Uterus (tissue), 4 donors: Measurements from ENCODE around the gene FBXL5. TPM values are rescaled to one million over a fixed set of nuclear protein-coding genes. Genes with fewer than 3 reads are reported as not detected.

Experiments
- DNase-seq, 2 donors: peaks; one replicate each; pipeline ENCODE4 v3.0.0-alpha.2; 2019 to 2020
- H3K27ac ChIP-seq, 2 donors: fragments of 200-600 bp; sonication (generic); 1 replicate in 1 of 2; 2 replicates in 1 of 2; pipeline ENCODE4 v1.5.1; 2016 to 2018
- H3K27me3 ChIP-seq, 2 donors: fragments of 200-600 bp; sonication (generic); one replicate each; pipeline ENCODE4 v1.5.1; 2018 to 2019; ENCODE audit warnings: control low read depth in 1 of 2
- H3K36me3 ChIP-seq, 2 donors: fragments of 200-600 bp; sonication (generic); one replicate each; pipeline ENCODE4 v1.5.1; 2019; ENCODE audit warnings: control low read depth in 1 of 2
- H3K4me1 ChIP-seq, 2 donors: fragments of 200-600 bp; sonication (generic); one replicate each; pipeline ENCODE4 v1.5.1; 2018 to 2019; ENCODE audit warnings: control low read depth in 1 of 2
- H3K4me3 ChIP-seq, 2 donors: fragments of 200-600 bp; sonication (generic); 1 replicate in 1 of 2; 2 replicates in 1 of 2; pipeline ENCODE4 v1.5.1; 2018 to 2019; ENCODE audit warnings: mild to moderate bottlenecking in 1 of 2
- H3K9me3 ChIP-seq, 2 donors: fragments of 200-600 bp; sonication (generic); one replicate each; pipeline ENCODE4 v1.5.1; 2019; ENCODE audit warnings: control low read depth in 1 of 2
- POLR2A ChIP-seq, 2 donors: fragments of 450-650 bp; IDR thresholded peaks; one replicate each; pipeline ENCODE4 v1.6.1; 2016; ENCODE audit warnings: antibody characterized with exemption in 2 of 2, mild to moderate bottlenecking in 1 of 2, moderate library complexity in 1 of 2
- intact Hi-C: fragments of 100-400 bp; cut with DNase I; formaldehyde crosslinking; loops from one replicate; pipeline ENCODE4 v1.15.1; 2023; ENCODE audit warnings: low total_unique reads
- total RNA-seq, 4 donors: library from RNA; depleted of rRNA in 3 of 4; stranded (reverse); fragments of >200 nt in 3 of 4; gene quantifications; one replicate each; pipeline versions ENCODE4 v1.1.0 to v1.2.4, GENCODE V29; 2014 to 2023
- TF ChIP-seq, protein P1 (sequence below), 4 experiments: fragments of 200-600 bp in 2 of 4; fragments of 450-650 bp in 2 of 4; sonication (generic) in 2 of 4; IDR thresholded peaks; one replicate each; pipeline ENCODE4 v1.5.1; 2016 to 2019; ENCODE audit warnings: antibody characterized with exemption in 4 of 4, mild to moderate bottlenecking in 2 of 4, moderate library complexity in 1 of 4
- donor health status: DM: yes; HTN: yes; CAD: no.

Gene FBXL5
- total RNA-seq, 4 donors from 2014 or later = 69.7 to 261 (median 136) TPM

DNA sequence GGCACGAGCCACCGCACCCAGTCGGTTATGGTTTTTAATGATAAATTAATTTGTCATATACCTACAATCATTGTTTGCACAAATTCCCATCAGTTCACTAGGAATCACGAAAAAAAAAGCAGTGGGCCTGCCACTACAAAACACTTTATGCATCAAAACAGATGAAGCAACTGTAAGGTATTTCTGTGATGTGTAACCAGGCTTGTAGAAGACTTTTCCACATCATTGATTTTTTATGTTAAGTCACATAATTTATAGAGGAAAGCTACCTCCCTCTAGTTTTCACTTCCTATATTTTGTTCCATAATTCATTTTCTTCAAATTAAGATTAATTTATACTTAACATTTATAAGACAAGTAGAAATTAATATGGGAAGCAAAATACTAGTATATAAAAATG lies 19.8 kb upstream of the FBXL5 start:
- no peaks in the 10 kb centered on the region for H3K27me3 ChIP-seq
- no peaks in the 10 kb centered on the region for H3K9me3 ChIP-seq
- TF ChIP-seq POLR2A (IDR thresholded peaks at IDR 0.05) = no peak
- TF ChIP-seq, protein P1, sequence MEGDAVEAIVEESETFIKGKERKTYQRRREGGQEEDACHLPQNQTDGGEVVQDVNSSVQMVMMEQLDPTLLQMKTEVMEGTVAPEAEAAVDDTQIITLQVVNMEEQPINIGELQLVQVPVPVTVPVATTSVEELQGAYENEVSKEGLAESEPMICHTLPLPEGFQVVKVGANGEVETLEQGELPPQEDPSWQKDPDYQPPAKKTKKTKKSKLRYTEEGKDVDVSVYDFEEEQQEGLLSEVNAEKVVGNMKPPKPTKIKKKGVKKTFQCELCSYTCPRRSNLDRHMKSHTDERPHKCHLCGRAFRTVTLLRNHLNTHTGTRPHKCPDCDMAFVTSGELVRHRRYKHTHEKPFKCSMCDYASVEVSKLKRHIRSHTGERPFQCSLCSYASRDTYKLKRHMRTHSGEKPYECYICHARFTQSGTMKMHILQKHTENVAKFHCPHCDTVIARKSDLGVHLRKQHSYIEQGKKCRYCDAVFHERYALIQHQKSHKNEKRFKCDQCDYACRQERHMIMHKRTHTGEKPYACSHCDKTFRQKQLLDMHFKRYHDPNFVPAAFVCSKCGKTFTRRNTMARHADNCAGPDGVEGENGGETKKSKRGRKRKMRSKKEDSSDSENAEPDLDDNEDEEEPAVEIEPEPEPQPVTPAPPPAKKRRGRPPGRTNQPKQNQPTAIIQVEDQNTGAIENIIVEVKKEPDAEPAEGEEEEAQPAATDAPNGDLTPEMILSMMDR (IDR thresholded peaks at IDR 0.05) = no peak
- no peak for DNase-seq
- intact Hi-C loops = no loop called here
- no peaks in the 10 kb centered on the region for H3K4me1 ChIP-seq
- H3K36me3 ChIP-seq = no peaks in the 10 kb centered on the region
- no peak overlapping the region for H3K4me3 ChIP-seq
- no peak overlapping the region for H3K27ac ChIP-seq

DNA sequence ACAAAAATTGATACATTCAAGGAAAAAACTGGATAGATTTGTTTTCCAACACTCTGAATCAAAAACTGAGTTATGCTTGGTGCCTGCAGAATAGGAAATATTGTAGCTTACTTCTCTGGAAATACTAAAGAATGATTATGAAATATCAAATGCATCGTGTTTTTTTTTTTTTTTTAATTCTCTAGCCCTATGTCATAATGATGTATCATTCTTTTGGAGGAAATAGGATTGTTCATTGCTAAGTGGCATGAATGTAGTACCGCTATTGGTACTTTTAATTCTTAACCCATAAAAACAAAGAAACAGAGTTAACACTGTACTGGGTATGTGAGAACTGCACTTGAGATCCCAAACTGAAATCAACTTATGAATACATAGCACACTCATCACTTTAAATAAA lies 18.9 kb upstream of the FBXL5 start:
- H3K36me3 ChIP-seq = no peaks in the 10 kb centered on the region
- intact Hi-C loops = no loop called here

DNA sequence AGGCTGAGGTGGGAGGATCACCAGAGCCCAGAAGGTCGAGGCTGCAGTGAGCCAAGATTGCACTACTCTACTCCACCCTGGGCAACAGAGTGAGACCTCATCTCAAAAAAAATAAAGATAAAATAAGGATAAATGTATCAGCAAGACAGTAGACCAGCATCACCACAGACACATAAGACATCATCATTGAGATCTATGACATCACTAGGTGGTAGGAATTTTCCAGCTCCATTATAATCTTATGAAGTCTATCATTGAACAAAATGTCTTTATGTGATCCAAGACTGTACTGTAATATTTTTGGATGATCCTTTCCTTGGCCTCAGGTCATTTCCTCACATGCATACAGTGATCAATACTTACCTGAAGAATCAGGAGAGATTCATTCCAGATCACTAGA lies 18.2 kb upstream of the FBXL5 start:
- H3K4me3 ChIP-seq = no peak overlapping the region
- no peaks in the 10 kb centered on the region for H3K36me3 ChIP-seq
- no peak overlapping the region for H3K27ac ChIP-seq
- H3K4me1 ChIP-seq = no peaks in the 10 kb centered on the region
- DNase-seq = no peak
- no peaks in the 10 kb centered on the region for H3K27me3 ChIP-seq
- no peak for TF ChIP-seq POLR2A (IDR thresholded peaks at IDR 0.05)
- TF ChIP-seq, protein P1 (IDR thresholded peaks at IDR 0.05) = no peak
- intact Hi-C loops = no loop called here
- H3K9me3 ChIP-seq = no peaks in the 10 kb centered on the region

More for the DNA sequence above, 18.9 kb upstream of the FBXL5 start:
- H3K4me3 ChIP-seq = no peak overlapping the region
- no peaks in the 10 kb centered on the region for H3K9me3 ChIP-seq
- no peak overlapping the region for H3K27ac ChIP-seq
- H3K27me3 ChIP-seq = no peaks in the 10 kb centered on the region
- TF ChIP-seq, protein P1 (IDR thresholded peaks at IDR 0.05) = no peak
- TF ChIP-seq POLR2A (IDR thresholded peaks at IDR 0.05) = no peak
- no peak for DNase-seq
- no peaks in the 10 kb centered on the region for H3K4me1 ChIP-seq

DNA sequence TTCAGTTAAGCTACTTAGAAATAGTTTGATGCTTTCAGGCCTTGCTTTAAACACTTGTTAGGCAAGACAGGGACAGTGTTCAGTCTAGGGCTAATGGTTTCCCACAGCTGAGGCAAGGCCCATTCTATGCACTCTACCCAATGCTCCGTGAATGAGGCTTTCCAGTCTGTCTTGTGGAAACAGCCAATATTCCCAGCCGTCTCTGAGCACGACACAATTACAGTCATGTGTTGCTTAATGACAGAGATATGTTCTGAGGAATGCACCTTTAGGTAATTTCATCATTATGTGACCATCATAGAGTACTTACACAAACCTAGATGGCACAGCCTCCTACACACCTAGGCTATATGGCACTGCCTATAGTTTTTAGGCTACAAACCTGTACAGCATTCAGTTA lies 16.9 kb upstream of the FBXL5 start:
- DNase-seq = no peak
- Histone ChIP-seq H3K27me3 (no peaks in the 10 kb centered on the region), H3K4me1 (no peaks in the 10 kb centered on the region), H3K4me3 (no peak overlapping the region), H3K27ac (no peak overlapping the region), H3K36me3 (no peaks in the 10 kb centered on the region), H3K9me3 (no peaks in the 10 kb centered on the region)
- no peak for TF ChIP-seq POLR2A (IDR thresholded peaks at IDR 0.05)
- TF ChIP-seq, protein P1 (IDR thresholded peaks at IDR 0.05) = no peak
- intact Hi-C loops = no loop called here

DNA sequence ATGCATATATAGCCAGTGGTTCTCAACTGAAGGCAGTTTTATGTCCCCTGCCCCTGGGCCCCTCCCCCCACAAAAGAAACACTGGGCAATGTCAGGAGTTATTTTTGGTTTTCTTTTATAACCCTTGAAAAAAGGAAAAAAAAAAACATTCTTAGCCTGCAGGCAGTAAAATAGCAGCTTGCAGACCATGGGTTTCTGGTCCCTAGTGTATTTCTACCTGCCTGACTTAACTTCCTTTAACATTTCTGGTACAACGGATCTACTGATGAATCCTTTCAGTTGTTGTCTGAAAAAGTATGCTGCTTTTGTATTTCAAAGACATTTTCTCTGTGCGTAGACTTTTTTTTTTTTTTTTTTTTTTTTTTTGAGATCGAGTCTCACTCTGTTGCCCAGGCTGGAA lies 15.4 kb upstream of the FBXL5 start:
- no peak for DNase-seq
- no peak overlapping the region for H3K27ac ChIP-seq
- H3K36me3 ChIP-seq = no peaks in the 10 kb centered on the region
- H3K4me1 ChIP-seq = no peaks in the 10 kb centered on the region
- no peak overlapping the region for H3K4me3 ChIP-seq
- intact Hi-C loops = no loop called here
- no peaks in the 10 kb centered on the region for H3K9me3 ChIP-seq
- H3K27me3 ChIP-seq = no peaks in the 10 kb centered on the region
- no peak for TF ChIP-seq POLR2A (IDR thresholded peaks at IDR 0.05)
- TF ChIP-seq, protein P1 (IDR thresholded peaks at IDR 0.05) = no peak
